Measurements from ENCODE around the gene ADORA2A. TPM values are rescaled to one million over a fixed set of nuclear protein-coding genes. Genes with fewer than 3 reads are reported as not detected.

The ADORA2A gene
- total RNA-seq, 1 experiment from 2014 or later: 3.6 TPM

DNA sequence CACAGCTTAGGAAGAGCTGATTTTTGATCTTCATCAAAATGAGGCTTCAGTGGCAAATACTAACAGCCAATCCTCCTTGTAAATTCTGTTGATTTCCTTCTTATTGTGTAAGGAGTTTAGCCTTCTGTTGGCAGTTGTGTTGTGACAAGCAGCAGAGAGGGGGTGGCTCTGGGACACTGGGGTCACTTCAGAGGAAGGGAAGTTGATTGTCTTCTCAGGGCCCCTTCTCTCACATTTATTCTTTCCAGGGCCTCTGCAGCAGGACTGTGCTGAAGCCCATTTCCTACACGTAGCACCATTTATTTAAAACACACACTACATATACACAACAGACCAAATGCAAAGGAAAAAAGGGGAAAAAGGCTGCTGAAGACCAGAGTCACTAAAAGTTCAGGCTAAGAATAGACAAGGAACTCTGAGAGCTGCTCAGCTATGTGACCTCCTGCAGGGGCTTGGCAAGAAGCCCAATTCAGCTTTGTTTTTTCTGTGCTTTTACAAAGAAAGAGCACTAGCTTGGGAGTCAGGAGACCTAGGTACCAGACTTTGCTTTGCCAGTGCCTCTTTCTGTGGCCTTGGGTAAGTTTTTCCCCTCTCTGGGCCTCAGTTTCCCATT, 39.4 kb downstream of the ADORA2A start:
- peak; percentile 62 for ATAC-seq
- Histone ChIP-seq H3K4me2 (ENCODE audit: low read length) (peak overlapping the region; percentile 68), H2AFZ (ENCODE audit: low read depth, low read length, poor library complexity, severe bottlenecking) (peak overlapping the region; percentile 97), H3K9me2 (ENCODE audit: insufficient read depth) (no peaks in the 10 kb centered on the region), H4K20me1 (ENCODE audit: insufficient read depth) (no peaks in the 10 kb centered on the region), H3K4me1 (ENCODE audit: control insufficient read depth in 1 of 2, insufficient read depth in 2 of 2, low read length in 2 of 2) (peaks cover 25 to 39% of the 10 kb centered on the region in 2 experiments), H3K27me3 (ENCODE audit: insufficient read depth, low read length) (no peaks in the 10 kb centered on the region), H3K9me3 (ENCODE audit: control insufficient read depth in 1 of 2, insufficient read depth in 1 of 2, low read depth in 1 of 2, low read length in 2 of 2) (no peaks in the 10 kb centered on the region), H3K27ac (ENCODE audit: low read depth, low read length) (peak overlapping the region; percentile 58; the same call in 1 of the 2 replicates), H3K79me2 (ENCODE audit: insufficient read depth, low read length) (no peaks in the 10 kb centered on the region), H3K36me3 (ENCODE audit: control insufficient read depth in 1 of 2, insufficient read depth in 2 of 2, low read length in 2 of 2) (no peaks in the 10 kb centered on the region), H3K4me3 (replicated peaks in 1 of 2; ENCODE audit: low read depth in 1 of 2, low read length in 2 of 2) (peak overlapping the region in 1 of 2 experiments; percentile 25; a peak in 2 of 4 replicates), H3K9ac (ENCODE audit: low read length) (no peak overlapping the region)
- ChIA-PET RAD21 (ENCODE audit: low non-redundant PET in 1 of 2, low total read pairs in 2 of 2, uncharacterized antibody in 2 of 2, unreplicated experiment in 2 of 2) (no interaction called here), POLR2A (no interaction called here), CTCF (interaction anchor here (1.2 kb wide), 1 partner anchor 11 kb away, joined by 3 read pairs; no protein-coding TSS in a partner anchor)
- DNase-seq (ENCODE audit: low read depth, low spot score): peak; percentile 6
- no TSS peak for BruUV-seq (replicated peaks)
- TF ChIP-seq POLR2A (IDR thresholded peaks at IDR 0.05; ENCODE audit: borderline replicate concordance, extremely low read depth, insufficient read depth, insufficient read length): no peak
- TF ChIP-seq JUND (IDR thresholded peaks at IDR 0.05): no peak
- intact Hi-C loops (cut with micrococcal nuclease): no loop called here

DNA sequence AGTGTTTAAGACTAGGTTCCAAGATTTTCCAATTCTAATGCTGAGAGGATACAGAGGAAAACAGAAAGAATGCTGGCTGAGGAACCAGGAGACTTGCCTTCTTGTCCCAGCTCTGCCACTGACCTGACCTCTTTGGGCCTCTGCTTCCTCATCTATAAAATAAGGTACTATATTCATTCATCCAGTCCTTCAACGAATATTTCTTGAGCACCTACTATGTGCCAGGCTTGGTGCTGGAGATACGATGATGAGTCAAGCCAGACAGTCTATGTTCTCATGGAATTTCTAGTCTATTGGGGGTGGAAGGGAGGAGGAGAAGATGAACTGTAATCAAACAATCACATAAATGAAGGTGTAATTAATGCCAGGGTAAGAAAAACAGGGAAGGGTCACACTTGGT, 39.9 kb downstream of the ADORA2A start:
- H4K20me1 ChIP-seq (ENCODE audit: insufficient read depth): no peaks in the 10 kb centered on the region
- no peak overlapping the region for H3K9ac ChIP-seq (ENCODE audit: low read length)
- H3K27me3 ChIP-seq (ENCODE audit: insufficient read depth, low read length): no peaks in the 10 kb centered on the region
- no TSS peak for BruUV-seq (replicated peaks)
- H2AFZ ChIP-seq (ENCODE audit: low read depth, low read length, poor library complexity, severe bottlenecking): no peak overlapping the region
- ChIA-PET RAD21 (ENCODE audit: low non-redundant PET in 1 of 2, low total read pairs in 2 of 2, uncharacterized antibody in 2 of 2, unreplicated experiment in 2 of 2) (no interaction called here), POLR2A (no interaction called here), CTCF (interaction anchor here (1.2 kb wide), 1 partner anchor 11 kb away, joined by 3 read pairs; no protein-coding TSS in a partner anchor)
- intact Hi-C loops (cut with micrococcal nuclease): no loop called here
- H3K9me3 ChIP-seq (ENCODE audit: control insufficient read depth in 1 of 2, insufficient read depth in 1 of 2, low read depth in 1 of 2, low read length in 2 of 2): no peaks in the 10 kb centered on the region
- no peak for DNase-seq (ENCODE audit: low read depth, low spot score)
- peaks cover 25 to 39% of the 10 kb centered on the region in 2 experiments for H3K4me1 ChIP-seq (ENCODE audit: control insufficient read depth in 1 of 2, insufficient read depth in 2 of 2, low read length in 2 of 2)
- no peaks in the 10 kb centered on the region for H3K36me3 ChIP-seq (ENCODE audit: control insufficient read depth in 1 of 2, insufficient read depth in 2 of 2, low read length in 2 of 2)
- H3K9me2 ChIP-seq (ENCODE audit: insufficient read depth): no peaks in the 10 kb centered on the region
- peak overlapping the region in 1 of 2 experiments; percentile 25; a peak in 2 of 4 replicates for H3K4me3 ChIP-seq (replicated peaks in 1 of 2; ENCODE audit: low read depth in 1 of 2, low read length in 2 of 2)
- ATAC-seq: peak; percentile 24
- H3K27ac ChIP-seq (ENCODE audit: low read depth, low read length): peak overlapping the region; percentile 58; the same call in 1 of the 2 replicates
- peak overlapping the region; percentile 68 for H3K4me2 ChIP-seq (ENCODE audit: low read length)
- TF ChIP-seq EZH2phosphoT487 (IDR thresholded peaks at IDR 0.05; ENCODE audit: borderline replicate concordance): no peak
- TF ChIP-seq ELF1 (IDR thresholded peaks at IDR 0.05; ENCODE audit: borderline replicate concordance, low read depth): no peak
- TF ChIP-seq, protein P1, sequence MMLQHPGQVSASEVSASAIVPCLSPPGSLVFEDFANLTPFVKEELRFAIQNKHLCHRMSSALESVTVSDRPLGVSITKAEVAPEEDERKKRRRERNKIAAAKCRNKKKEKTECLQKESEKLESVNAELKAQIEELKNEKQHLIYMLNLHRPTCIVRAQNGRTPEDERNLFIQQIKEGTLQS (IDR thresholded peaks at IDR 0.05): no peak
- TF ChIP-seq EZH2 (IDR thresholded peaks at IDR 0.05): no peak
- no peak for TF ChIP-seq SIN3A (IDR thresholded peaks at IDR 0.05; ENCODE audit: low read depth)
- no peak for TF ChIP-seq EGR1 (IDR thresholded peaks at IDR 0.05; ENCODE audit: low read depth)
- H3K79me2 ChIP-seq (ENCODE audit: insufficient read depth, low read length): no peaks in the 10 kb centered on the region
